GM23248 (cell line): Measurements from ENCODE around the gene UBE3B.

Experiments
- EZH2 ChIP-seq: fragments of 200-600 bp; sonication (generic); IDR thresholded peaks from 2 replicates; pipeline ENCODE4 v1.6.1; 2018; ENCODE audit warnings: antibody characterized with exemption, mild to moderate bottlenecking; ENCODE audit not compliant: insufficient read depth, poor library complexity, severe bottlenecking
- EZH2phosphoT487 ChIP-seq: fragments of 200-600 bp; sonication (generic); IDR thresholded peaks from 2 replicates; pipeline ENCODE4 v1.6.1; 2018; ENCODE audit warnings: antibody characterized with exemption, moderate library complexity, mild to moderate bottlenecking, low read depth; ENCODE audit not compliant: insufficient read depth

GRCh38 chr12:109541413-109541726 lies 63.9 kb downstream of the UBE3B start:
- no peak for TF ChIP-seq EZH2
- TF ChIP-seq EZH2phosphoT487: no peak
